HG03108 (cell line): ENCODE results near the gene OPTC.
"Not testable (repeated sequence)": the region's sequence is repeated elsewhere in the genome, so short reads cannot be mapped to it uniquely, and the experiment has no call there.

ENCODE experiments used
- ATAC-seq: cut with Tn5 transposase; IDR thresholded peaks from one replicate; pipeline ENCODE4 v1.9.1; 2021; ENCODE audit warnings: moderate library complexity; ENCODE audit not compliant: unreplicated experiment

OPTC gene, protein sequence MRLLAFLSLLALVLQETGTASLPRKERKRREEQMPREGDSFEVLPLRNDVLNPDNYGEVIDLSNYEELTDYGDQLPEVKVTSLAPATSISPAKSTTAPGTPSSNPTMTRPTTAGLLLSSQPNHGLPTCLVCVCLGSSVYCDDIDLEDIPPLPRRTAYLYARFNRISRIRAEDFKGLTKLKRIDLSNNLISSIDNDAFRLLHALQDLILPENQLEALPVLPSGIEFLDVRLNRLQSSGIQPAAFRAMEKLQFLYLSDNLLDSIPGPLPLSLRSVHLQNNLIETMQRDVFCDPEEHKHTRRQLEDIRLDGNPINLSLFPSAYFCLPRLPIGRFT

GRCh38 chr1:203493901-203494300 is at the start of gene OPTC:
OPTC (plus strand) TSS chr1:203494153; CDS start chr1:203496006, 1,853 bp downstream.
- no peak for ATAC-seq

DNA sequence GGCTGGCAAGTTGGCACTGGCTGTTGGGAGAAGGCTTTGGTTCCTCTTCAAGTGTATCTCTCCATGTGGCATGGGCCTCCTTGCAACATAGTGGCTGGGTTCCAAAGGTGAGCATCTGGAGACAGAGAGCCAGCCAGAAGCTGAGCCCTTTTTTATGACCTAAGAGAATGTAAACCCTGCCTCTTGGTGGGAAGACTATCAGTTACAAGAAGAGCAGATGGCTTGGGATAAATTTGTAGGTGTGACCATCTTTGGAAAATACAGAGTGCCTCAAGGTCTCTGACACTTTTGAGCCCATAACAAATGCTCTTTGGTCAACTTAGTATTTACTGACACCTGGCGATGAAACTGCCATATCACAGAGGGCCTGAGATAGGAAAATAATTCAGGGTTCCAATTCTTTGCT is 49.8 kb upstream of the OPTC start:
- ATAC-seq: no peak

DNA sequence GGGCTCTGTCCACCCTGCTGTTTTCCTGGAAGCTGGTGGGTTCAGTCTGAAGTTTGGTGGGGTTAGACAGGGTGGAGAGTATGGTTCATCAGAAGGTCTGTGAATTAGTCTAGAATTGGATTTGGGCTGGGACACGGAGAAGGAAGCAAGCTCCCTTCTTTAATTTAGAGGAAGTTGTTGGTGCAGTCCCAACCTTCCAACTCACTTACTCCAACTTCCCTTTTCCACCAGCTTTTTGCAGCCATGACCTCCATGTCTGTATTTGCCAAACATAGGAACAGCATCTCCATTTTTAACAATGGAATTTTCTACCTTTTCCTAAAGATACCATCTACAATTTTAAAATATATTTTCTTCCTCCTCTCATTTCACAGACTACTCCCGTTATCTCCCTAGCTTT is 46.8 kb upstream of the OPTC start:
- ATAC-seq: no peak

DNA sequence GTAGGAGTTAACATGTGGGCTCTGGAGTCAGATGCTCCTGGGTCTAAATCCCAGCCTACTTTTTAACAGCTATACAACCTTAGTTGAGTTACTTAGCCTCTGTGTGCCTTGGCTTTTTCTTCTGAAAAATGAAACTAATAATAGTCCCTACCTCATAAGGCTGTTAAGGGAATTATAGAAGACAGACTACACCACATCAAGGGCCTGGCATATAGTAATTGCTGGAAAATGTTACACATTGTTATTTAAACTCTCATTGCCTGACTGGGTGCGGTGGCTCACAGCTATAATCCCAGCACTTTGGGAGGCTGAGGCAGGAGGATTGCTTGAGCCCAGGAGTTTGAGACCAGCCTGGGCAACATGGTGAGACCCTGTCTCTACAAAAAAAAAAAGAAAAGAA is 46.4 kb upstream of the OPTC start:
- not testable (repeated sequence) for ATAC-seq

DNA sequence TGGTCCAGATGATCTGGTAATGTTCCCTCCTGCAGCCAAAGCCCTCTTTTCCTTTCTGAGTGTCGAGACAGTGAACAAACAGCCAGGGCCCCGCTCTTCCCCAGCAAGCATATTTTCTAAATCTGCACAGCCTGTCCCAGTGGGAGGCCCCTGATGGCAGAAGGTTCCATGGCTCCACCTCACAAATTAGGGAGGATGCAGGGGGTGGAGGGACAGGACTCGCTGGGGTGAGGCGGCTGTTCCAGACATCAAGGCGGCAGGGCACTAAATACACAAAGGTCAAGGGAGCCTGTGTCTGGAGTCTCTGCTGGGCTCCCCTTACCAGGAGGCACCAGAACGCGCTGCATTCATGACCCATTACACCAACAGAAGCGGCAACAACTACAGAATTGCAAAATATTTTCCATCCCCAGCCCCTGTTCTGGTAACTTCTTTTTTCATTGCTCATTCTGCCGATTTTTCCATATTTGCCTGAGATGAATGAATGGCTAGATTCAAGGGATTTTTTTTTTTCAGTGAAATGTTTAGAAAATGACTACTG is 45.4 kb upstream of the OPTC start:
- no peak for ATAC-seq

DNA sequence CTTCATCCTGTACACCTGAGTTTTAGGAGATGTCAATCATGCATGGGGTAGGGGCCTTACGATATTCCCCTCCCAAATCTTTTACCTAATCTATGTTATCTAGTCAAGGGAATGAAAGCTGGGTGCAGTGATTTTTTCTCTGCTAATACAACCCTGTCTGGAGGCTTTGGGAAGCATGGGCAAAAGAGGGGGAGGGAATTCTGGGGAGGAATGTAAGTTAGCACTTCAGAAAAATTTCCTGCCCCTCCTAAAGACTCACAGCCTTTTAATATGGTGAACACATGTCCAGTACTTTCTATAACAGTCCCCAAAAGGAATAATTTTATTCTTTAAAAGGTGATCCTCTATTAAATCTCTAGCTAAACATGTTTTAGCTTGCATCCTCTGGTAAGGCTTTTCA is 44.0 kb upstream of the OPTC start:
- ATAC-seq: no peak

DNA sequence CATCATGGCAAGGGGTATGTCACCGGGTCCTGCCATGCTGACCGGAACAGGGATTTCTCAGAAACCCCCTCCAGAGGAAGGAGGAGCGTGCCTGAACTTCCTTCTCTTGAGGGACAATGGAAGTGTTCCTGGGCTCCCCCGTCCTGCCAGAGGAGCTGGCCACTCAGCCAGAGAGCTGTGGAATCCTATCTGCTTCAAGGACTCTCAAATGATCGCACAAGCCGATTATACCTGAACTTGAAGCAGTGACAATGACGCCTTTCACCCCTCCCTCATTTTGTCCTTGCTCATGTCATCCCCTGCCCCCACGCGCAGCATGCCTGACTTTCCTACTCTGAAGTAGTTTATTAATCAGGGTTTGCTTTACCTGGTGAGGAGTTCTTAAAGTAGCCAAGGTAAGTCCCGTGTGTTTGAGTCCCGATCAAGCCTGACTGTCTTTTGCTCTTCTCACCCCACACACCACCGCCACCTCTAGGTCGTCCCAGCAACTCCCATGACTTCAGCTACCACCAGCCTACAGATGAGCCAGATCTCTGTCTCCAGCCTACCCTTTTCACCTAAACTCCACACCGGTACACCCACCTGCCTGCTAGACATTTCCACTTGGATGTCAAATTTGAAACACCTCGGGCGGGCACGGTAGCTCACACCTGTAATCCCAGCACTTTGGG is 43.3 kb upstream of the OPTC start:
- ATAC-seq: no peak

GRCh38 chr1:203451836-203452784 is 41.8 kb upstream of the OPTC start:
- no peak for ATAC-seq

GRCh38 chr1:203453016-203453415 is 40.9 kb upstream of the OPTC start:
- no peak for ATAC-seq

DNA sequence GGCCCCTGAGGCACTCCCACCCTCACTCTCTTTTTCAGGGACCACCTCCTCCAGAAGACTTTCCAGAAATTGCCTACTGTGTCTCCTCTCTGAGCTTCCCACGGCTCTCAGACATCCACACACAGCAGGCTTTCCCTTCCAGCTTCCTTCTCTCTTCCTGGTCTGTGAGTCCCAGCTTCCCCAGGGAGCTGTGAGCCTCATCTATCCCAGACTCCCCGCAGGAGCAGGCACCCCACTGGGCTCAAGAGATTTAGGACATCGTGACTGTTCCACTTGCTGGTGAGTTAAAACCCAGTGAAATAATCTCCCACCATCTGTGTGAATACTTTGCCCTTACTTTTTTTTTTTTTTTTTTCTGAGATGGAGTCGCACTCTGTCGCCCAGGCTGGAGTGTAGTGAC is 40.3 kb upstream of the OPTC start:
- ATAC-seq: no peak

DNA sequence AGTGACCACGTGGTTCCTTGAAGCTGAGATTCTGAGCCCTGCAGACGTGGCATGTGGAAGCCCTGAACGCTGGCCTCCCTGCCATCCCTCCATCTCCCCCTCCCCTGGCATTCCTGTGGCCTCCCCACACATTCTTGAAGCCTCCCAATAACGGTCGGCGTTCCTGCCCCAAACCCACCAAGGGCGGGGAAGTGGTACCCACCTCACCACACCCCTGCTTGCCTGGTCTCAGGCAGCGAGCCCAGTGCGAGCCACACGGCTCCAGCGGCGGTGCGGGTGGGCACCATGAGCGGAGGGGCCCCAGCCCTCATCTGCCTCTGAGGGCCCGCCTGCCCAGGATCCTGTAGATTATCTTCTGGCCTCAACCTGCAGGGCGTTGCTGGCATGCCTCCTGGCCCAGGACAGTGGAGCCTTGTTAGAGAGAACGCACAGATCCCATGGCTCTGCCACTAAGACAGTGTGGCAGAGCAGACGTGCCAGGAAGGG is 38.9 kb upstream of the OPTC start:
- ATAC-seq: no peak

GRCh38 chr1:203455706-203456105 is 38.2 kb upstream of the OPTC start:
- ATAC-seq: no peak

DNA sequence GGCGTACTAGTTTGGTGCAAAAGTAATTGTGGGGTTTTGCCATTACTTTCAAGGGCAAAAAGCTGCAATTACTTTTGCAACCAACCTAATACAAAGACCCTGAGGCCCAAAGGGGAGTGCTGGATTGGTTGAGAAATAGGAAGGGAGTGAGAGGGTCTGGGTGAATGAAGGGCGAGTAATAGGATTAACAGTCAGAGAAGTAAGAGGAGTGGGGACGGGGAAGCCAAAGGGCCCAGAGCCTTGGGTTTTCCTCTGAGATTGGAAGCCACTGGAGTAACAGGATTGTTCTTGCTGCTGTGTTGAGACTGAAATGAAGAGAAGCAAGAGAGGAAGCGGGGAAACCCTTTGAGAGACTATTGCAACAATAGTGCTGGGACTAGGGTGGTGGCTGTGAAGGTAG is 37.4 kb upstream of the OPTC start:
- no peak for ATAC-seq

DNA sequence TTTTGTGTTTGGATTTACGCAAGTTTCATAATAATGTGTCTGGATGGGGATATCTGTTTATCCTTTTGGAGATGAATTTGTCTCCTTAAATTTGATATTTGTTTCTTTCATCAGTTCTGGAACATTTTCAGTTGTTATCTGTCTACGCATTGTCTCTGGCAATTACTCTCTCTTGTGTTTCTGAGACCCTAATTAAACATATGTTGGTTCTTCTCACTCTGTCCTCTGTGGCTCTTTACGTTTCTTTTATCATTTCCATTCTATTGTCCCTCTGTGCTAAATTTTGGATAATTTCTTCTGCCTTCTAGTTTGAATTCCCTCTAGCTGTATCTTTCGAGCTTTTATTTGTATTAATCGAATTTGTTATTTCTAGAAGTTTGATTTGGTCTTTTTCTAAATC is 35.9 kb upstream of the OPTC start:
- ATAC-seq: no peak

DNA sequence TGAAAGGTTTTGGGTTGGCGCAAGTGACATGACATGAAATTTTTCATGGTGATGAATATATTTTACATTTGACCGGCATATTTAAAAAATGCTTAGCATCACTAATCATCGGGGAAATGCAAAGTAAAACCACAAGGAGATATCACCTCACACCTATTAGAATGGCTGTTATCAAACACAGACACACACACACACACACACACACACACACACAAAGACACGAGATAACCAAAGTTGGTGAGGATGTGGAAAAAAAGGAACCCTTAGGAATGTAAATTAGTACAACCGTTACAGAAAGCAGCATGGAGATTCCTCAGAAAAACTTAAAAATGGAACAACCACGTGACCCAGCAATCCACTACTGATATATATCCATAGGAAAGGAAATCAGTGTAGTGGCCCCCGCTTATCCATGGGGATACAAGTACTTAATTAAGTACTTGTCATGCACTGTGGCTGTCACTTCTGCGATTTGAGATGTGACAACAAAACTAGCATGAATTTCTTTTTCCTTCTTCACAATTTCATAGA is 34.2 kb upstream of the OPTC start:
- ATAC-seq: no peak

- no peak for ATAC-seq
Measured at GRCh38 chr1:203461717-203462116, 32.2 kb upstream of the OPTC start.

DNA sequence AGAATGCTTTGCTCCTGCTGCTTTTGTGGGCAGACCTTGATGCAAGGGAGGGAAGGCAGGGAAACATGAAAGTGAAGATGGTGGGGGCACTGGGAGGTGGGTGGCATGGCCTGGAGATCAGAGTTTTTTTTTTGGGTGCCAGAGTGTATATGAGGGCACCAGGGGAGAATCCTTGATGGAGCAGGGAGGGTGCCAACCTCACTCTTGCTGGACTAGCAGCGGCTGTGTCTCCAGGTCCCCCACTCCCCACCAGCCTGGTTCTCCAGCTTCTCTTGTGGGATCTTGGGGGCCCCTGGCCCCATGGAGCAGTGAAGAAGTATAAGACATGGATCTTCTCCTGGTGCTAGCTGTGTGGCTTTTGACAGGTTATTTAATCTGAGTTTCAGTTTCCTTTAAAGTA is 31.8 kb upstream of the OPTC start:
- no peak for ATAC-seq

DNA sequence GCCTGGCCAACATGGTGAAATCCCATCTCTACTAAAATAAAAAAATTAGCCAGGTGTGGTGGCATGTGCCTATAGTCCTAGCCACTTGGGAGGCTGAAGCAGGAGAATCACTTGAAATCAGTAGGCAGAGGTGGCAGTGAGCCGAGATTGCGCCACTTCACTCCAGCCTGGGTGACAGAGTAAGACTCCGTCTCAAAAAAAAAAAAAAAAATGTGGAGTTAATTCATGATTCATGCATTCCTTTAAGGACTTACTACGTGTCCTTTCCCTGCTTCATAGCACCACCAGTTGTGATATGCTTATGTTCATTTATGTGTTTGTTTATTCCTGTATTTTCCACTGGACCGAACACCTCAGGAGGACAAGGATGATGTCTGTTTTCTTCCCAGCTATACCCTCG is 31.1 kb upstream of the OPTC start:
- no peak for ATAC-seq

DNA sequence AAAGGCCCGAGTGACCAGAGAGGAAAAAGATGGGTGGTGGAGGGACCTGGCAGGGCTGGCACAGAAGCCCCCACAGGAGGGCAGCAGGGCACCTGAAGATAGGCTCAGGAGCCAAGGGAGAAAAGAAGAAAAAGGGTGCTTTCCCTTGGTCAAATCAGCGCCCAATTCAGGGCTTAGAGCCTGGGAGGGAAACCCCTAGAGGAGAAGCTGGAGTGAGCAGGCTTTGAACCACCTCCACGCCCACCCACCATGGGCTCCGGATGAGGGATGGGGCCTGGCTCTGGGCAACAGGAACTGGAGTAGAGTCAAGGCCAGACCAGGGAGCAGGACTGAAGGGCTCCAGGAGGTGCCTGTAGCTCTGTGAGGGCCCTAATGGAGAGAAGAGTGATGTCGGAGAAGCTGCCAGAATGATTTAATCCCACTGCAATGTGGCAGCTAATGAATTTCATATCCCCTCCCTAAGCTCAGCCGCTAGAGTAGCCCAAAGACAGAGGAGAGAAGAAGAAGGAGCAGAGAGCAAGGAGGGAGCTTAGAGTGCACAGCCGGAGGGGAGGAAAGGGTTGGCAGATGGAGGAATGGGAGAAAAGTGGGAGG is 30.4 kb upstream of the OPTC start:
- ATAC-seq: no peak

- ATAC-seq: no peak
Measured at GRCh38 chr1:203464226-203464625, 29.7 kb upstream of the OPTC start.

GRCh38 chr1:203464743-203465142 is 29.2 kb upstream of the OPTC start:
- no peak for ATAC-seq
